SK-N-SH (cell line): ENCODE data around the gene ADAMTS14. TPM values are rescaled to one million over a fixed set of nuclear protein-coding genes. Genes with fewer than 3 reads are reported as not detected.

Experiments
- CTCF ChIA-PET: fragments of 300-600, 350-600 bp; formaldehyde crosslinking; extraction: SDS; loops from one replicate; lab custom pipeline; 2021; lab: Yijun Ruan, JAX
- POLR2A ChIA-PET: fragments of 350-600 bp; sonication (Branson Sonifier 250); formaldehyde crosslinking; extraction: SDS; loops from one replicate; lab custom pipeline; 2020; ENCODE audit warnings: antibody characterized with exemption, inconsistent platforms; lab: Yijun Ruan, JAX
- DNase-seq: peaks from one replicate; pipeline ENCODE4 v3.0.0; 2012
- H2AFZ ChIP-seq: fragments of 200-600 bp; sonication (generic); 2 replicates; pipeline ENCODE4 v1.8.1; 2016; ENCODE audit warnings: antibody characterized with exemption, mild to moderate bottlenecking, low read depth
- H3F3A ChIP-seq: fragments of 200-600 bp; sonication (generic); replicated peaks from 2 replicates; pipeline ENCODE3; 2016; ENCODE audit warnings: antibody characterized with exemption, mild to moderate bottlenecking; ENCODE audit not compliant: insufficient read depth
- H3K27ac ChIP-seq, 2 experiments: fragments of 200-500 bp in 1 of 2; fragments of 200-600 bp in 1 of 2; sonication (Bioruptor generic) in 1 of 2; sonication (generic), shearing (Covaris generic) in 1 of 2; 2 replicates each; pipeline versions ENCODE4 v1.5.1 to v1.6.1; 2014 to 2016; ENCODE audit warnings: low read depth in 2 of 2, inconsistent platforms in 1 of 2, low read length in 1 of 2, mild to moderate bottlenecking in 1 of 2, mixed read lengths in 1 of 2
- H3K27me3 ChIP-seq: fragments of 200-600 bp; sonication (generic), shearing (Covaris generic); 2 replicates; pipeline ENCODE4 v1.6.1; 2016; ENCODE audit warnings: mixed run types; ENCODE audit not compliant: insufficient read depth
- H3K36me3 ChIP-seq, 2 experiments: fragments of 200-500 bp in 1 of 2; fragments of 200-600 bp in 1 of 2; sonication (Bioruptor generic) in 1 of 2; sonication (generic) in 1 of 2; replicated peaks in 1 of 2; 2 replicates each; pipeline versions ENCODE3 to v1.5.1; 2014 to 2016; ENCODE audit warnings: low read length in 1 of 2, mild to moderate bottlenecking in 1 of 2; ENCODE audit not compliant: insufficient read depth in 2 of 2, control insufficient read depth in 1 of 2
- H3K4me1 ChIP-seq, 2 experiments: fragments of 200-500 bp in 1 of 2; fragments of 200-600 bp in 1 of 2; sonication (Bioruptor generic) in 1 of 2; sonication (generic), shearing (Covaris generic) in 1 of 2; 2 replicates each; pipeline versions ENCODE4 v1.5.1 to v1.6.1; 2014 to 2016; ENCODE audit warnings: low read depth in 1 of 2, low read length in 1 of 2, mixed run types in 1 of 2; ENCODE audit not compliant: insufficient read depth in 2 of 2, control insufficient read depth in 1 of 2
- H3K4me2 ChIP-seq: fragments of 200-600 bp; sonication (generic), shearing (Covaris generic); 2 replicates; pipeline ENCODE4 v1.6.1; 2017; ENCODE audit warnings: mixed run types
- H3K4me3 ChIP-seq, 2 experiments: fragments of 200-500 bp in 1 of 2; fragments of 200-600 bp in 1 of 2; sonication (Bioruptor generic) in 1 of 2; sonication (generic), shearing (Covaris generic) in 1 of 2; 2 replicates each; pipeline versions ENCODE4 v1.5.1 to v1.8.1; 2014 to 2016; ENCODE audit warnings: low read depth in 2 of 2, inconsistent platforms in 1 of 2, low read length in 1 of 2, mild to moderate bottlenecking in 1 of 2, mixed read lengths in 1 of 2, moderate library complexity in 1 of 2
- H3K79me2 ChIP-seq: fragments of 200-600 bp; sonication (generic); 2 replicates; pipeline ENCODE4 v1.8.1; 2017; ENCODE audit warnings: mild to moderate bottlenecking; ENCODE audit not compliant: insufficient read depth
- H3K9ac ChIP-seq: fragments of 200-600 bp; sonication (generic); 2 replicates; pipeline ENCODE4 v1.6.1; 2017; ENCODE audit warnings: mixed run types
- H3K9me2 ChIP-seq: fragments of 200-600 bp; sonication (generic); 2 replicates; pipeline ENCODE4 v1.6.1; 2017; ENCODE audit warnings: mixed run types
- H3K9me3 ChIP-seq: fragments of 200-600 bp; sonication (generic); 2 replicates; pipeline ENCODE4 v1.6.1; 2017; ENCODE audit warnings: mixed run types, mild to moderate bottlenecking, moderate library complexity
- H4K20me1 ChIP-seq: fragments of 200-600 bp; sonication (generic); 2 replicates; pipeline ENCODE4 v1.6.1; 2017; ENCODE audit warnings: mild to moderate bottlenecking, mixed run types; ENCODE audit not compliant: insufficient read depth
- ELF1 ChIP-seq: IDR thresholded peaks from 2 replicates; pipeline ENCODE4 v1.4.0; 2012
- EP300 ChIP-seq, 2 experiments: IDR thresholded peaks; 2 replicates each; pipeline versions ENCODE4 v1.4.0 to v1.6.1; 2012; ENCODE audit warnings: borderline replicate concordance in 1 of 2, low read depth in 1 of 2, low read length in 1 of 2
- FOSL2 ChIP-seq: IDR thresholded peaks from 2 replicates; pipeline ENCODE4 v1.4.0; 2012; ENCODE audit warnings: low read depth, mild to moderate bottlenecking, moderate library complexity, borderline replicate concordance
- FOXJ3 ChIP-seq: sonication (generic); formaldehyde crosslinking; IDR thresholded peaks from 2 replicates; pipeline ENCODE4 v1.5.1; 2020; ENCODE audit warnings: mild to moderate bottlenecking, missing genetic modification reagents
- GABPA ChIP-seq: IDR thresholded peaks from 2 replicates; pipeline ENCODE4 v1.4.0; 2012; ENCODE audit warnings: low read depth, mild to moderate bottlenecking
- IRF3 ChIP-seq: fragments of 150-350 bp; IDR thresholded peaks from 2 replicates; pipeline ENCODE4 v1.6.1; 2016; ENCODE audit warnings: mild to moderate bottlenecking, low read depth, low read length
- JUND ChIP-seq: IDR thresholded peaks from 2 replicates; pipeline ENCODE4 v1.4.0; 2012
- NFIC ChIP-seq: IDR thresholded peaks from 2 replicates; pipeline ENCODE4 v1.4.0; 2012; ENCODE audit warnings: borderline replicate concordance
- NRF1 ChIP-seq: IDR thresholded peaks from 2 replicates; pipeline ENCODE4 v1.6.1; 2012; ENCODE audit warnings: low read depth, mild to moderate bottlenecking, low read length
- PBX3 ChIP-seq: IDR thresholded peaks from 2 replicates; pipeline ENCODE4; 2012
- POLR2AphosphoS5 ChIP-seq: IDR thresholded peaks from 2 replicates; pipeline ENCODE4 v1.6.1; 2012; ENCODE audit warnings: low read depth, low read length
- RAD21 ChIP-seq: IDR thresholded peaks from 2 replicates; pipeline ENCODE4 v1.6.1; 2012; ENCODE audit warnings: mild to moderate bottlenecking, low read length
- RCOR1 ChIP-seq: fragments of 150-350 bp; IDR thresholded peaks from 2 replicates; pipeline ENCODE4 v1.6.1; 2017; ENCODE audit warnings: antibody characterized with exemption, low read length
- RFX5 ChIP-seq: IDR thresholded peaks from 2 replicates; pipeline ENCODE4 v1.6.1; 2012; ENCODE audit warnings: mild to moderate bottlenecking, improper control_type of control experiment, low read length
- SIN3A ChIP-seq: IDR thresholded peaks from 2 replicates; pipeline ENCODE4 v1.6.1; 2012; ENCODE audit warnings: low read depth, mild to moderate bottlenecking, low read length, moderate library complexity, borderline replicate concordance
- TEAD4 ChIP-seq: IDR thresholded peaks from 2 replicates; pipeline ENCODE4 v1.4.0; 2012; ENCODE audit warnings: mild to moderate bottlenecking, borderline replicate concordance; ENCODE audit not compliant: insufficient read depth
- USF2 ChIP-seq: fragments of 150-350 bp; IDR thresholded peaks from 2 replicates; pipeline ENCODE4 v1.6.1; 2017; ENCODE audit warnings: antibody characterized with exemption, low read length, low read depth, borderline replicate concordance
- YY1 ChIP-seq: IDR thresholded peaks from 2 replicates; pipeline ENCODE4 v1.4.0; 2012; ENCODE audit warnings: low read depth, mild to moderate bottlenecking
- WGBS: methylation state at CpG from one replicate; pipeline ENCODE4 v1.1.6; 2017; ENCODE audit warnings: low lambda C conversion rate; 5-methylcytosine and 5-hydroxymethylcytosine counted together
- polyA plus RNA-seq, 3 experiments: library from polyadenylated mRNA; depleted of rRNA; stranded (reverse); fragments of >200 nt; gene quantifications; 2 replicates each; pipeline ENCODE4 v1.2.3, GENCODE V29; 2012
- TF ChIP-seq, protein P1 (sequence below): IDR thresholded peaks from 2 replicates; pipeline ENCODE4 v1.4.0; 2012; ENCODE audit warnings: low read depth
- TF ChIP-seq, protein P2 (sequence below): IDR thresholded peaks from 2 replicates; pipeline ENCODE4 v1.6.1; 2012; ENCODE audit warnings: mild to moderate bottlenecking, low read depth, low read length, moderate library complexity

The ADAMTS14 gene
- polyA plus RNA-seq, 1 of the 3 experiments (the other 2 are of a cell fraction) = 1.1 TPM

- Histone ChIP-seq H3K9me2 (no peaks in the 10 kb centered on the region), H3K4me3 (no peak overlapping the region), H3K27ac (no peak overlapping the region), H3K9ac (no peak overlapping the region), H3K4me1 (peaks cover 0 to 11% of the 10 kb centered on the region in 2 experiments; a peak in 1 of 4 replicates), H3F3A (no peaks in the 10 kb centered on the region), H3K79me2 (no peaks in the 10 kb centered on the region), H3K4me2 (no peak overlapping the region), H3K9me3 (no peaks in the 10 kb centered on the region), H4K20me1 (no peaks in the 10 kb centered on the region), H3K27me3 (no peaks in the 10 kb centered on the region), H2AFZ (no peak overlapping the region), H3K36me3 (no peaks in the 10 kb centered on the region)
- CTCF ChIA-PET = interaction anchor here (1.0 kb wide), 1 partner anchor 47 kb away, joined by 3 read pairs; no protein-coding TSS in a partner anchor
- DNase-seq = no peak
- POLR2A ChIA-PET = no interaction called here
- no peak for TF ChIP-seq NFIC
- TF ChIP-seq, protein P1, sequence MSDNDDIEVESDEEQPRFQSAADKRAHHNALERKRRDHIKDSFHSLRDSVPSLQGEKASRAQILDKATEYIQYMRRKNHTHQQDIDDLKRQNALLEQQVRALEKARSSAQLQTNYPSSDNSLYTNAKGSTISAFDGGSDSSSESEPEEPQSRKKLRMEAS = no peak
- TF ChIP-seq RFX5 = no peak
- no peak for TF ChIP-seq YY1
- no peak for TF ChIP-seq EP300 (IDR thresholded peaks at IDR 0.05; ENCODE audit: borderline replicate concordance in 1 of 2, low read depth in 1 of 2, low read length in 1 of 2)
- TF ChIP-seq NRF1 = no peak
- no peak for TF ChIP-seq PBX3
- no peak for TF ChIP-seq IRF3
- no peak for TF ChIP-seq JUND
- TF ChIP-seq RCOR1 = no peak
- no peak for TF ChIP-seq RAD21
- no peak for TF ChIP-seq TEAD4
- TF ChIP-seq, protein P2, sequence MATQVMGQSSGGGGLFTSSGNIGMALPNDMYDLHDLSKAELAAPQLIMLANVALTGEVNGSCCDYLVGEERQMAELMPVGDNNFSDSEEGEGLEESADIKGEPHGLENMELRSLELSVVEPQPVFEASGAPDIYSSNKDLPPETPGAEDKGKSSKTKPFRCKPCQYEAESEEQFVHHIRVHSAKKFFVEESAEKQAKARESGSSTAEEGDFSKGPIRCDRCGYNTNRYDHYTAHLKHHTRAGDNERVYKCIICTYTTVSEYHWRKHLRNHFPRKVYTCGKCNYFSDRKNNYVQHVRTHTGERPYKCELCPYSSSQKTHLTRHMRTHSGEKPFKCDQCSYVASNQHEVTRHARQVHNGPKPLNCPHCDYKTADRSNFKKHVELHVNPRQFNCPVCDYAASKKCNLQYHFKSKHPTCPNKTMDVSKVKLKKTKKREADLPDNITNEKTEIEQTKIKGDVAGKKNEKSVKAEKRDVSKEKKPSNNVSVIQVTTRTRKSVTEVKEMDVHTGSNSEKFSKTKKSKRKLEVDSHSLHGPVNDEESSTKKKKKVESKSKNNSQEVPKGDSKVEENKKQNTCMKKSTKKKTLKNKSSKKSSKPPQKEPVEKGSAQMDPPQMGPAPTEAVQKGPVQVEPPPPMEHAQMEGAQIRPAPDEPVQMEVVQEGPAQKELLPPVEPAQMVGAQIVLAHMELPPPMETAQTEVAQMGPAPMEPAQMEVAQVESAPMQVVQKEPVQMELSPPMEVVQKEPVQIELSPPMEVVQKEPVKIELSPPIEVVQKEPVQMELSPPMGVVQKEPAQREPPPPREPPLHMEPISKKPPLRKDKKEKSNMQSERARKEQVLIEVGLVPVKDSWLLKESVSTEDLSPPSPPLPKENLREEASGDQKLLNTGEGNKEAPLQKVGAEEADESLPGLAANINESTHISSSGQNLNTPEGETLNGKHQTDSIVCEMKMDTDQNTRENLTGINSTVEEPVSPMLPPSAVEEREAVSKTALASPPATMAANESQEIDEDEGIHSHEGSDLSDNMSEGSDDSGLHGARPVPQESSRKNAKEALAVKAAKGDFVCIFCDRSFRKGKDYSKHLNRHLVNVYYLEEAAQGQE = no peak
- no peak for TF ChIP-seq SIN3A
- no peak for TF ChIP-seq ELF1
- no peak for TF ChIP-seq POLR2AphosphoS5
- TF ChIP-seq FOXJ3 (CRISPR knock-in tag) = no peak
- no peak for TF ChIP-seq GABPA
- TF ChIP-seq USF2 = no peak
- TF ChIP-seq FOSL2 = no peak
- 49% methylated on average over 5 of the region's 7 CpGs for WGBS
Measured at GRCh38 chr10:70711911-70712310, 39.6 kb downstream of the ADAMTS14 start.
